Activated CD8-positive, alpha-beta memory T cell treated with anti-CD3 and anti-CD28 coated beads for 36 hours (primary cell): ENCODE measurements around the gene DUOX1. TPM values are rescaled to one million over a fixed set of nuclear protein-coding genes. Genes with fewer than 3 reads are reported as not detected.

Experiments
- CTCF ChIA-PET: fragments of 350-600 bp; sonication (Branson Sonifier 250); formaldehyde crosslinking; loops from one replicate; lab custom pipeline; 2021; ENCODE audit warnings: antibody characterized with exemption; lab: Charles Lee
- POLR2A ChIA-PET: fragments of 350-600 bp; sonication (Branson Sonifier 250); formaldehyde crosslinking; loops from one replicate; lab custom pipeline; 2021; ENCODE audit warnings: antibody characterized with exemption; lab: Charles Lee
- total RNA-seq, 2 experiments: library from RNA; stranded (reverse); gene quantifications; one replicate each; pipeline ENCODE4 v1.2.3, GENCODE V29; 2021

DUOX1 gene
- total RNA-seq, 2 experiments from 2014 or later: 0.19 TPM

DNA sequence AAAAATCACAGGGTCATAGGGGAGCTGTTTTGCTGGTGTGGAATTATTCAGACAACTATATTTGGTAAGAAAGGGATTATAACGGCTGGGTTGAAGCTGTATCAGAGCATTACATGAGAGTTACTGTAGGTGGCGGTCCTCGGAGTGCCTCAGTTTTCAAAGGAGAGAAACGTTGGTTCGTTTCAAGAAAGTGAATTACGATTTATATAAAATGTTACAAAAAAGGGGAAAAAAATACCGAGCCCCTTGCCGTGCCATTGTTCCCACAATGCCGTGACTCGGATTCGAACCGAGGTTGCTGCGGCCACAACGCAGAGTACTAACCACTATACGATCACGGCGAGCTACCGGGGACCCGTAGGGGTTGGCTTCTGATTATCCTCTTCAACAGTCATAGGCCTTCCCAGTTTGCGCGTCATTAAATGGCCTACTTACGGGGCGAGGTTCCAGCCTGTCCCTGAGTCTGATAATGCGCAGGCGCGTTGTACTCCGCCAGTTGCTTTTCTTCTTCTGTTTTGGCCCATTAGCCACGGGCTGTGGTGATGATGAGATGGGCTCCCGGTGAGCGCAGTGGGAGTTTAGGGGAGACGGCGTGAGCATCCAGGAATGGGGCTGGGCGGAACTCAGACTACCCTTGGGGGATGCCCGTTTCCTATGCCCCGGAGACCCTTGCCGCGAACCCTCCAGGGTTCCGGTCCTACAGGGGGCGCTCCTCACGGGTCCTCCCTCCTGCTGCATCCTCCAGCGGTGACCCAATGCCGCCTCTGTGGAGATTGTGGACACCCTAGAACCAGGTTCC, 68.7 kb downstream of the DUOX1 start:
- CTCF ChIA-PET: interaction anchor here (0.7 to 2.7 kb wide), 12 partner anchors 9 to 81 kb away, joined by 3 to 13 read pairs (median 4); partner anchors contain the start of gene SHF
- POLR2A ChIA-PET: interaction anchor here (1.2 to 1.5 kb wide), 3 partner anchors 11 to 204 kb away, joined by 3 to 8 read pairs (median 7); partner anchors contain the start of gene SHF

DNA sequence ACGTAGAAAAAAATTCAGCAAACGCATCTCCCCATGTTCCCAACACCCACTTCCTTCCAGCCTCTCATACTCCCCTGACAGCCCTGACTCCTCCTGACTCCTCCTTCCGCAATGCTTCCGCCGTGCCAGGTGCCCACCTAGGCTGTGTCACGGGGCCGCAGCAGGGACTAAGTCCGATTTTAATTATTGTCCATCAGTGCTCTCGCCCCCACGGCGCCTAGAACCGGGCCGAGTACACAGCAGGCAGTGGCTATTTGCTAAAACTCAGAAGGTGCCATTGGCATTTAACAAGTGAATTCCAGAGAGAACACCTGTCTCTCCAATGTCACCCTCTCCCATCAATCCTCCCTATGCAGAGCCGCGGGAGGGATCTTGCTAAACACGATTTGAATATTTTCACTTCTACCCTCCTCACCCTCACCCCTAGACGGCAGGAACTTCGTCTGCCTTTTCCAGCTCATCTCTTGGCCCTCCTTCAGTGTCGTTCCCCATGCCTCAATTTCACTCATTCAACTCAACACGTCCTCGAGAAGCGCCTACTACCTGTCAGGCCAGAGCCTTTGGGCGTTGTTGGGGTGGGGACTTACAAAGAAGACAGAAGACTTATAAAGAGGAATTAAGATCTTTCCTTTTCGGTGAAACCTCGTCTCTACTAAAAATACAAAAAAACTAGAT, 69.5 kb downstream of the DUOX1 start:
- CTCF ChIA-PET: interaction anchor here (1.3 to 2.7 kb wide), 4 partner anchors 12 to 203 kb away, joined by 4 to 13 read pairs (median 6); partner anchors contain the start of gene SHF

DNA sequence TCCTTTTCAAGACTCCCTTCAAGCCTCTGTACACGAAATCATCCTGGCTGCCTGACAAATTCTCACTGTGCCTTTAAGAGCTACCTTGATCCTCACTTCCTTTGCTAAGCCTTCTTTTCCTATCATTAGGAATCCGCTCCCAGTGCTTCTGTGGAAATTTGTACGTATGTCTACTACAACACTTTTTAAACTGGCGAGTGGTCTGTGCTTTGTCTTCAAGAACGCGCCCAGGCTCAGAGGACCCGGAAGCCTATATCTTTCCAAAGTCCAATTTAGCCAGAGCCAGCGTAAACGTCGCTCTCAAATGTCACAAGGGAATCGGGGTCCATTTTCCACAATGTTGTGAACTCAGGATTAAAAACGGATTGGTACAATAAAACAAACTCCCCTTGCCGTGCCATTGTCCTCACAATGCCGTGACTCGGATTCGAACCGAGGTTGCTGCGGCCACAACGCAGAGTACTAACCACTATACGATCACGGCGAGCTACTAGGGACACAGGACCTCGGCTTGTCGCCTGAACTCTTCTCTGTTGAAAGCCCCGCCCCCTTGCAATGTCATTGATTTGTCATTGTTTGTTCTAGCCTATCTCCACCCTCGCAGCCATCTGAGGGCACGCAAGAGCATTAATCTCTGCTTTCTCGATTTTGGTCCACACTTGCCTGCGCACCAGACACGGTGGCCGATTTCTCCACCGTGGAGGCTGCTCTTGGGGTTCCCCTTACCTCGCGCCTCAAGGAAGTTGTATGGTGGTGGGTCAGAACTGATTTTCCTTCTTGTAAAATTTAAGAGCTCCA, 70.4 kb downstream of the DUOX1 start:
- CTCF ChIA-PET: interaction anchor here (0.7 to 2.7 kb wide), 6 partner anchors 11 to 631 kb away, joined by 3 to 13 read pairs (median 5); partner anchors contain the start of gene SHF
- POLR2A ChIA-PET: interaction anchor here (0.6 to 3.8 kb wide), 5 partner anchors 13 to 535 kb away, joined by 3 to 14 read pairs (median 6); partner anchors contain the start of gene SHF

More for the DNA sequence above, 69.5 kb downstream of the DUOX1 start:
- POLR2A ChIA-PET: no interaction called here

DNA sequence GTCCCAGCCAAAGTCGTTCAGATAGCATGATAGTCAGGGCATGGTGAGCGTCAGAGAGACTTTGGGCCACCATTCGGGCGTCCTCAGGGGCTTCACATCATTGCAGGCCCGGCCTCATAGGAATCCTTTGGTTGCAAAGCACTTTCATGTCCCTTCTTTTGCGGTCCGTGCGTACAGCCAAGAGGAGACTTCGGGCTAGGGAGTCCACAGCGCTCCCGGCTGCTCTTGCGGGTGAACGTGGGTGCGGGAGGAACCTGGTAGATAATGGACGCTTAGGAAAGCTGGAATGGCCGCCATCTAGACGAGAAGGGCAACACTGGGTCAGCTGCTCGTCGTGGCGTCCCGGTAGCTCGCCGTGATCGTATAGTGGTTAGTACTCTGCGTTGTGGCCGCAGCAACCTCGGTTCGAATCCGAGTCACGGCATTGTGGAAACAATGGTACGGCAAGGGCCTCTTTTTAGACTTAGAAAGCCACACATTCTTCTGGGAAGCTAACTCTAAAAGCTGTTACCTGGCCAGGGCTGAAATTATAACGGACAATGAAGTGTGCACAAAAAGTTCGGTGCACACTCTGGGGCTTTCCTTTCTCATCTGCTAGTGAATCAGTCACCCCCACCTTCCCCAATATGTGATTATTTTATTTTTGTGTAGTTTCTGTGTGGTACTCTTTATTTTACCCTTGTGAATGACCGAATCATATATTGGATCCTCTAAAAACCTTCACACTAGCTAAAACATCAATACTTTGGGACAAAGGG, 71.2 kb downstream of the DUOX1 start:
- CTCF ChIA-PET: interaction anchor here (0.8 to 2.7 kb wide), 6 partner anchors 12 to 201 kb away, joined by 3 to 13 read pairs (median 5); partner anchors contain the start of gene SHF
- POLR2A ChIA-PET: interaction anchor here (0.5 to 3.8 kb wide), 4 partner anchors 13 to 201 kb away, joined by 4 to 14 read pairs (median 7); partner anchors contain the start of gene SHF

DNA sequence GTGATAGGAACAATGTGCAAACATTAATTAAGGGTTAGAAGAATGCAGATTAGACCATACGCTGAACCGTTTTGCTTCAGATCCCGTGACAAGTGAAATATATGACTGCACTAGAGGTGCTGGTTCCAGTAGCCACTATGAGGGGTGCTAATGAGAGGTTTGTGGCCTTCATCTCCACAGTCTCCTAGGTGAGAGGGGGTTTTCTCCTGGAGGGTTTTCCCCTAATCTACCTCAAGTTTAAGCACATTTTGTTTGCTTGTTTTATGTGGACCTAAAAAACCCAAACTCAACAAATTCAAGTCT, 71.7 kb downstream of the DUOX1 start:
- POLR2A ChIA-PET: interaction anchor here (0.5 to 3.8 kb wide), 4 partner anchors 14 to 201 kb away, joined by 4 to 14 read pairs (median 7); partner anchors contain the start of gene SHF
- CTCF ChIA-PET: interaction anchor here (0.8 to 2.7 kb wide), 3 partner anchors 34 to 201 kb away, joined by 3 to 13 read pairs (median 7); a partner anchor contains a TSS

DNA sequence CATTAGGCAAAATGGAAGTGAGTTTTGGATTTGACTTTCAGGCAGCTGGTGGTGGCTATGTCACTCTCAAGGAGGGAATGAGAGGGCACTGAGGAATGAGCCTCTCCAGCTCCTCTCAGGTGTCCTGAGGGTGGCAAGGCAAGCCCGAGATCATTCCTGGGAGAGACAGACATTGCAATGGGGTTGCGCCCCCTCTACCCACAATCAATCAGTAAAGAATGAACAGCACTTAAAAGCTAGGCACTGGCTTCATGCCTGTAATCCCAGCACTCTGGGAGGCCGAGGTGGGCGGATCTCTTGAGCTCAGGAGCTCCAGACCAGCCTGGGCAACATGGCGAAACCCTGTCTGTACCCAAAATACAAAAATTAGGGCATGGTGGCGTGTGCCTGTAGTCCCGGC, 72.1 kb downstream of the DUOX1 start:
- POLR2A ChIA-PET: interaction anchor here (3.8 kb wide), 1 partner anchor 201 kb away, joined by 14 read pairs; a partner anchor contains a TSS
- CTCF ChIA-PET: interaction anchor here (1.9 to 2.2 kb wide), 2 partner anchors 84 to 200 kb away, joined by 5 to 7 read pairs; a partner anchor contains a TSS

DNA sequence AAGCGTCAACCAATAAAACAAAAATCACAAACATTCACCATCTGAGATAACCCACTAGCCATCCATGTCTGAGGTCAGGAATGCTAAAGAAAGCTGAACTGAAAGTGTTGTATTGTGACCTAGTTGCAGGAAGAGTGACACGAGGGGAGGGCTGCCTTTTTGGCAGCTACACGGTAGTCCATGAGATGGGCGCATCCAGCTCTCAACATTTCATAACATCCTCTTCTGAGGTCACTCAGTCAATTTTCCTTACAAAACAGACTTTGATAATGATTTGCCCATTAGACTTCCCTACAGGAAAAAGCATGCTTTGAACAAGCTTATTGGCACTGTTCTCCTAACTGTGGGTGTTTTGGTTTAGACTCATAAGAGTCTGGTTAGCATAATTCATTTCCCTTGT, 73.4 kb downstream of the DUOX1 start:
- ChIA-PET CTCF (interaction anchor here (0.9 to 1.9 kb wide), 2 partner anchors 85 to 431 kb away, joined by 3 to 5 read pairs; partner anchors contain the start of gene SQOR), POLR2A (interaction anchor here (3.8 kb wide), 1 partner anchor 199 kb away, joined by 14 read pairs; a partner anchor contains a TSS)

DNA sequence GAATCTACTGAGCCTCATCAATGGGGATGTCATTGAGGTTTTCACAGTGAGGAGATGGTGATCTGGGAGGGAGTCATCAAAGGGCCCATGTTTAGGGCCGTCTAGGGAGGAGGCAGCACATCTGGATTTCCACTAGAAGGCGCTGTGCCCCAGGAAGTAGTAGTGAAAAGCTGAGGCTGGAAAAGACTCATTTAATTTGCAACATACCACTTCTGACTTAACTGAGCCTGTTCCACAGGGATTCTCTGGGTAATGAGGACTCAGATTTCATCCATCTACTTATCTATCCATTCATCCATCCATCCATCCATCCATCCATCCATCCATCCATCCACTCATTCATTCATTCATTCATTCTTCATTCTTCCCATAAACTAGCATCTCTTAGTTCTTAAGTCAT, 75.4 kb downstream of the DUOX1 start:
- ChIA-PET POLR2A (no interaction called here), CTCF (interaction anchor here (0.7 to 1.9 kb wide), 10 partner anchors 25 to 225 kb away, joined by 3 to 10 read pairs (median 4); a partner anchor contains a TSS)

DNA sequence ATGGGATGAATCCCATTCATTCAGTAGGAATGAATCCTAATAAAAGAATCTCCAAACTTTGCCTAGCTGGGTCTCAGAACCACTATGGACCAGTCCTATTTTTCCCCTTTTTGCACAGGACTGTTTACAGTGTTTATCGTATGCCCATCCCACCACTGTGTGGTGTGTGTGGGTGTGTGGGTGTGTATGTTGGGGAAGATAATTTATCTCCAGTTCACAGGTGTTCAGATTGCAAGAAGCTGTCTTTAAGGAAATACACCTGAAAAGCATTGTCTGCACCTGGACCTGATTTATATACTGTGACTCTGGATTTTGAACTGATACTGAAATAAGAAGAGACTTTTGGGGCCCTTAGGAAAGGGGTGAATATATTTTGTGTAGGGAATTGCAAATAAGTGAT, 82.7 kb downstream of the DUOX1 start:
- POLR2A ChIA-PET: no interaction called here
- CTCF ChIA-PET: interaction anchor here (1.2 kb wide), 1 partner anchor 14 kb away, joined by 3 read pairs; no protein-coding TSS in a partner anchor

Other genes starting within 250 kb of the DUOX1 start
- not detected for gene TERB2, start 173.3 kb upstream of the DUOX1 start, total RNA-seq
- gene SORD, start 106.8 kb upstream of the DUOX1 start, total RNA-seq: 10 to 100 TPM; 29.9 to 30.5 TPM
- gene DUOX2, start 15.8 kb upstream of the DUOX1 start, total RNA-seq: under 1 TPM in 1 of 2 experiments, not detected in 1; 0.02 TPM
- not detected for gene DUOXA2, start 15.7 kb upstream of the DUOX1 start, total RNA-seq
- gene DUOXA1, start 115 bp upstream of the DUOX1 start, total RNA-seq: not detected
- gene SHF, start 58.0 kb downstream of the DUOX1 start, total RNA-seq: 10 to 100 TPM; 11.7 to 12.4 TPM
- not detected for gene SLC28A2, start 122.2 kb downstream of the DUOX1 start, total RNA-seq
- gene GATM, start 248.6 kb downstream of the DUOX1 start, total RNA-seq: 1 to 10 TPM; 2.1 to 3.0 TPM